Hepatocyte (in vitro differentiated cells): Measurements from ENCODE around the gene TMEM121.

Source experiments
- CTCF ChIP-seq: fragments of 200-600 bp; sonication (generic); IDR thresholded peaks from 2 replicates; pipeline ENCODE4 v1.5.1; 2016; ENCODE audit warnings: antibody characterized with exemption, mild to moderate bottlenecking; ENCODE audit not compliant: poor library complexity
- EZH2 ChIP-seq: fragments of 200-600 bp; sonication (generic); IDR thresholded peaks from 2 replicates; pipeline ENCODE4 v1.6.1; 2016; ENCODE audit warnings: antibody characterized with exemption, mild to moderate bottlenecking, borderline replicate concordance

- TF ChIP-seq EZH2 (no peak), CTCF (peak; percentile 40)
Observed at GRCh38 chr14:105485739-105486162, 40.6 kb upstream of the TMEM121 start.
